GM10266 (cell line): ENCODE measurements around the gene SLC22A17.

Experiments used
- DNase-seq: peaks from one replicate; pipeline ENCODE4 v3.0.0; 2012; ENCODE audit errors: extremely low spot score
- CTCF ChIP-seq: IDR thresholded peaks from 2 replicates; pipeline ENCODE4 v1.5.1; 2012; ENCODE audit warnings: mild to moderate bottlenecking, low read depth; ENCODE audit not compliant: control insufficient read depth, insufficient read depth; ENCODE audit errors: missing control alignments

The SLC22A17 gene

GRCh38 chr14:23380197-23380914 lies 27.7 kb upstream of the SLC22A17 start:
- no peak for TF ChIP-seq CTCF
- DNase-seq = no peak

GRCh38 chr14:23379366-23380196 lies 26.9 kb upstream of the SLC22A17 start:
- TF ChIP-seq CTCF = peak; percentile 94
- peak; percentile 81 for DNase-seq

GRCh38 chr14:23378612-23379220 lies 26.0 kb upstream of the SLC22A17 start:
- no peak for TF ChIP-seq CTCF
- DNase-seq = no peak

- no peak for DNase-seq
- no peak for TF ChIP-seq CTCF
Measured at GRCh38 chr14:23377573-23378563, 25.2 kb upstream of the SLC22A17 start.

GRCh38 chr14:23377198-23377550 lies 24.5 kb upstream of the SLC22A17 start:
- DNase-seq = no peak
- TF ChIP-seq CTCF = no peak

- DNase-seq = no peak
- TF ChIP-seq CTCF = no peak
Measured at GRCh38 chr14:23376482-23377197, 24.0 kb upstream of the SLC22A17 start, which contains the start of gene CMTM5. Gene CMTM5, plus strand, starts transcription at chr14:23377046. Its CDS starts 206 bp downstream, at chr14:23377252.
